NCI-H2196 (cell line): ENCODE data around the gene ZNF697.
A peak's percentile ranks its signal among the peaks of the same experiment; 100 is the strongest.
"Not testable (repeated sequence)": the region's sequence is repeated elsewhere in the genome, so short reads cannot be mapped to it uniquely, and the experiment has no call there.

Experiments
- DNase-seq: peaks from one replicate; lab custom pipeline; 2025; ENCODE audit not compliant: unreplicated experiment; lab: John Stamatoyannopoulos, UW

ZNF697 gene

DNA sequence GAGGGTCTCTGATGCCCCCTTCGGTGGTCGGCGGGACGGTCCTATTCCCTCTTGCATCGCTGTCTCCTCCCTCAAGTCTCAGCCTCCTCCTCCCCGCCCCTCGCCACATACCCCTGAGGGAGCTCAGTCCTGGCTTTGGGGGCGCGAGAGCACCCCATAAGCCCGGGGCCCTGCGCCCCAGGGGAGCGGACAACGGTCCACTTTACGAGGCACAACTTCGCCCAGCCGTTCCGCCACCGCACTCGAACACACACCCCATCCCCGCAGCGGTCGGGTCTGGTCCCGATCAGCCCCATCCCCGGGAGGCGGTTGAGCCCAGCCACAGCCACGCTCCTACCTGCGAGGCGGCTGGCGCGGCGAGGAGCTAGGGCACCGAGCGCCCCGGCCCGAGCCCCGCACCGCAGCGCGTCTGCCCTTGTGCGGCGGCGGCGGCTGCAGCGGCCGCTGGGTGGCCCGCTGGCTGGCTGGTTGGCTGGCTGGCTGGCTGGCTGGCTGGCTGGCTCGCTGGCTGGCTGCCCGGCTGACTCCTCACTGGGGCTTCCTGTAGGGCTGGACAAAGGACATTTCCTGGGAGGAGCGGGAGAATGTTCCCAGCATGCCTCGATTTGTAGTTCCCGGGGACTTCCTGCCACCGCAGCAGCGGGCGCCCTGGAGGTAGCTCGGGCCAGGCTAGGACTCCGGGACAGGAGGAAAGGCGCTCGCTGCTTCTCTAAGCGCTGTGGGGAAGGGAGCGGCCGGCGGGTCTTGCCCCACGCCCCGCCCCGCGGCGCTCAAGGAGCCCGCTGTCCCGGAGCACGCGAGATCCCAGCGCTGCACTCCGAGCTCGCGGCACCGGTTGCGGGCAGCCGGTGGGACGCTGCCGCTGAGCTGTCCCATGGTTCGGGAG lies at the start of gene ZNF697:
Gene ZNF697, minus strand, starts transcription at position 533 of the 886 bp plus-strand sequence. CDS start 22,166 bp downstream, outside the sequence.
- peak; percentile 91 for DNase-seq

DNA sequence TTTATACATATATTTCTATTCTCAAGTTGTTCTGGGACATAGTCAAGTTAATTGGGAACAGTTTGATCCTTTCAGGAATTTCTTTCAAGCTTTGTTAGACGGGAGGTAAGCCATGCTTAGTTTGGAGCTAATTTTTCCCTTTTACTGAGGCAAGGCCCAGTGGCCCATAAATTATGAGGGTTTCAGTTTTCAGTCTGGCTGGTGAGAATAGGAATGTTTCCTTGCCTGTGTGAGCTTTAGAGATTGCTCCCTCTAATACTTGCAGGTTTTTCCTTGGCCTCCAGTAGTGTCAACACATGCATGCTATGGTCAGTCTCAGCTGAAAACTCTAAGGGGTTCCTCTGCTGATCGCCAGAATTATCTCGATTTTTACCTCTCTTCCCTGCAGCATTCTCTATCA lies 49.5 kb upstream of the ZNF697 start:
- no peak for DNase-seq

DNA sequence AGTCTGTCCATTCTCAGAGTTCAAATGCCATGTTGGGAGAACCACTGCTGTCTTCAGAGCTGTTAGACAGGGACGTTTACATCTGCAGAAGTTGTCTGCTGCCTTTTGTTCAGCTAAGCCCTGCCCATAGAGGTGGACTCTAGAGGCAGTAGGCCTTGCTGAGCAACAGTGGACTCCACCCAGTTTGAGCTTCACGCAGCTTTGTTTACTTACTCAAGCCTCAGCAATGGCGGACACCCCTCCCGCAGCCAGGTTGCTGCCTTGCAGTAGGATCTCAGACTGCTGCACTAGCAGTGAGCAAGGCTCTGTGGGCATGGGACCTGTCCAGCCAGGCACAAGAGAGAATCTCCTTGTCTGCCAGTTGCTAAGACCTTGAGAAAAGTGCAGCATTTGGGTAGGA lies 48.8 kb upstream of the ZNF697 start:
- not testable (repeated sequence) for DNase-seq

DNA sequence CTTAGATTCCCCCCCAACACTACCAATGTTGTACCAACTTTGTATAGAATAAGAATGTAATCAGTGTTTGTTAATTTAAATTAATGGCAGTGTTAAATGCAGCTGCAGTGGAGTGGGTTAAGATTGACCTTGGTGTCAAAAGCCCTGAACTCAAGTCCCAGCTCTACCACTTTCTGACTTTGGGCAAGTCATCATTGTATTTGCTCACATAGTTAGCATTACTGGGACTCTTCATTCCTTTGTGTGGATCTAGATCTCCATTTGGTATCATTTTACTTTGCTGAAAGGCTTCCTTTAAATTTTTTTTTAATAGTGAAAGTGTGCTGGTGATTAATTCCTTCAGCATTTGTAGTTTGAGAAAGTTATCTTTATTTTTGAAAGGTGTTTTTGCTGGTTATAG lies 41.4 kb upstream of the ZNF697 start:
- no peak for DNase-seq

DNA sequence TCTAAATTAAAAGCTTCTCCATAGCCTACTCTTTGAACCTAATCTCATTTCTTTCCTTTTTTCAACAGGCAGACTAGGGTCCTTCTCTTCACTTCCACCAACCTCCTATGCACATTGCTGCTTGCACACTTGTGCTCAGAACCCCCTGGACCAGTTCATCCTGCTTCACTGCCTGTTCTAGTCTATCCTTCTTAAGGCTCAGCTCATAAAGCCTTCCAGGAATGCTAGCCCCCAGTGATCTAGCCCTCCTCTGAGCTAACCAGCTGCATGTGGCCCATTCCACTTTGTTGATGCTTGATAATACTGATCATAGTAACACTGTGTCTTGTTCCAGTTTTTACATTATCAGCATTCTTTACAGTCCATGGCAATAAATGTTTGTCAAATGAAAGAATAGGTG lies 40.7 kb upstream of the ZNF697 start:
- no peak for DNase-seq

DNA sequence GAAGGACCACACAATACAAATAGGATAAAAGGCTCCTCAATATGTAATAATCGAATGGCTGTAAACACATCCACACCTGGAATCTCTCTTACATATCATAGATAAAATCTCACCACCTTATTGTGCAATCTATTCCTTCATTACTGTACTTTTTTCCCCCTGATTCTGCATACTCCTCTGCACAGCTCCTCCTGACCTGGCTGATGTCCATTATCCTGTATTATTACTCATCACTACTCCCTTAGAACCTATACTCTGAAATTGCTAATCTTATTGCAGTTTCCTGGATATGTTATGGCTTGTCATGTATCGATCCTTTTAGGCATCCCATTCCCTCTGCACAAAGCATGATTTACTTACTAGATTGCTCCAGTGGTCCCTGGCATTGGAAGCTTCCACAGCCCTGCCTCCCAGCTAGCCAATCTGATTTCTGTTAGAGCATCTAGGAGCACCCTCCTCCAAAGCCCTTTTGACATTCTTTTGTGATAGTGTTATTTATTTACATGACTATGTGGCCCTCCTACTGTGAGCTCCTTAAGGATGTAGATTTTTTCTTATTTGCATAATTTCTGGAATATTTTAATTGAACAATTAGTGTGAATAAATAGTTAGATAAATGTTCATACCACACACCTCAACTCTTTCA lies 39.5 kb upstream of the ZNF697 start:
- DNase-seq: no peak

DNA sequence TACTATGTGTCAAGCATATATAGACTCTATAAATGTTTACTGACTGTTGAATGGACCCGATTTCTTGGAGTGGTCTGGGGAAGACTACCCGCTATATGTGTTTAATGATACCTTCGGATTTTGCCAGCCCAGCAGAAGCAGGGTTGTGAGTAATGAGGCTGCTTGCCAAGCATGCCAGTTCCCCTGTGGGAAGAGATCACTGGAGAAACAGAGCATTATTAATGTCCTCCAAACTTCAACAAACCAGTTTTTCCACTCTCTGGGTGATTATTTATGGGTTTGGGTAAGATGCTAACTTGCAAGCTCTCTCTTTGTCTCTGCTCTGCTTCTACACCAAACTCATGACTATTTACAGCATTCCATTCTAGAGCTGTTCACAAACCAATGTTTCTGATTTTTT lies 38.6 kb upstream of the ZNF697 start:
- DNase-seq: peak; percentile 23

DNA sequence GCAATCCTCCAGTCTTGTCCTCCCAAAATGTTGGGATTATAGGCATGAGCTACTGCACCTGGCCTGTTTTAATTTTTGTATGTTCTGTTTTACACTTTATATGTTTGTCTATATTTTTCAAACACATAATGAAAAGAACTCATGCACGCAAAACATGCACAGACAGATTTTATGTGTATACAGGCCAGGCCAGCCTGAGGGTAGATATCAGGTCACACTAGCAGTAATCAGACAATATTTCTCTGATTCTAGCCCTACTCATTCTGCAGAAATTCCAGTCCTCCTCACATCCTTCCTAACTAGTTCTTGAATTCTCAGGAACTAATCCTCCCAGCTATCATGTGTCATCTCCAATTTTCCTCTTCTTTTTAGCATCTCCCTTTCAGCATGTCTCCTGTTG lies 35.8 kb upstream of the ZNF697 start:
- no peak for DNase-seq

DNA sequence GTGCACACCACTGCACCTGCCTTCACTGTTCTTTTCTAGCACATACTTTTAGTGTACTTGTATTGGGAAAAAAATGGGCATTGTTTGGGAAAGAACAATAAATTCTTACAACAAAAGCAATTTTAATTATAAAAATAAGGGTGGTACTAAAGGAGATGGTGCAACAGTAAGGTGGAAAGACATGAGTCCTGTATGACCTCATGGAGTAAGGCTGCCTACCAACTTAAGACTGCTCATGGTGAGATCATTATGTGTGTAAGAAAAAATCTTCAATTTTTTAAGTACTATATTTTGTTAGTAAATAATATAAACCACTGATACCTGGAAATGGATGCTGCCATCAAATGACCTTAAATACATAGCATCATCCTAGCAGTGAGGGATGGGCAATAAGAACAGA lies 34.1 kb upstream of the ZNF697 start:
- no peak for DNase-seq

DNA sequence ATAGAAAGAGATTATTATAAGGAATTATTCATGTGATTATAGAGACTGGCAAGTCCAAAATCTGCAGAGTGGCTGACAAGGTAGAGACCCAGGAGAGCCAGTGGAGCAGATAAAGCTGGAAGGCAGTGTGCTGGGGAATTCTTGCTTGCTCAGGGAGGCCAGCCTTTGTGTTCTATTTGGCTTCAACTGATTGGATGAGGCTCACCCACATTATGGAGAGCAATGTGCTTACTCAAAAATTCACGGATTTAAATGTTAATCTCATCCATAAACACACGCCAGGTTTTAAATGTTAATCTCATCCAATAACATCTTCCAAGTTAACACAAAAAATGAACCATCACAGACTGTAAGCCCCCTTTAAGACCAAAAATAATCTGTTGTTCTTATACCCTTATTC lies 33.5 kb upstream of the ZNF697 start:
- DNase-seq: no peak

DNA sequence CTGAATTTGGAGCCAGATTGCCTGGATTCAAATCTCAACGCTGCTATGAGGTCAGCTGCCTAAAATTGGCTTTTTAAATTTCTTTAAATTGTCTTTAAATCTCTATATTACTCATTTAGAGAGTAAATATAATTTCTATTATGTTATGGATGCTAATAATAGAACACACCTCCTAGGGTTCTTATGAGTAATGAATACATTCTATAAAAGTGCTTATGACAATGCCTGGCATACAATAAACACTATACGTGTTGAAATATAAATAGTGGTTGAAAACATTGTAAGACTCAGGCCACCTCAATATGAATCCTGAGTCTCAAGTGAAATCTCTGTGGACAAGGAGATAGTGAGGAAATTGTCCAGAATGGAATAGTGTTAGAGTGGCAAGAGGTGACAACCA lies 32.7 kb upstream of the ZNF697 start:
- no peak for DNase-seq

DNA sequence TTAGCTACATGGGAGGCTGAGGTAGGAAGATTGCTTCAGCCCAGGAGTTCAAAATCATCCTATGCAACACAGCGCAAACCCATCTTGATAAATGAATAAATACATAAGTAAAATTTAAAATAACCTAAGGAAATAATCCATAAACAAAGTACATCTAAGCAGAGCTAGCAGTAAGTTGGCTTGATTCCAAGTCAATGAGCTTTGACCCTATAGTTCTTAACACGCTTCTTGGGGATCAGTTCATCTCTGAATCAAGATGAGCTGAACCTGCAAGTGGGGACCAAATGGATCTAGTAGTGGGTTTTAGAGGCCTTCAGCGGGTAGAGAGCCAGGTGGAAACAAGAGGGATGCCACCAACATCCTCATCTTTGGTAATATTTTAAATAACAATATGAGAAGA lies 32.1 kb upstream of the ZNF697 start:
- no peak for DNase-seq

DNA sequence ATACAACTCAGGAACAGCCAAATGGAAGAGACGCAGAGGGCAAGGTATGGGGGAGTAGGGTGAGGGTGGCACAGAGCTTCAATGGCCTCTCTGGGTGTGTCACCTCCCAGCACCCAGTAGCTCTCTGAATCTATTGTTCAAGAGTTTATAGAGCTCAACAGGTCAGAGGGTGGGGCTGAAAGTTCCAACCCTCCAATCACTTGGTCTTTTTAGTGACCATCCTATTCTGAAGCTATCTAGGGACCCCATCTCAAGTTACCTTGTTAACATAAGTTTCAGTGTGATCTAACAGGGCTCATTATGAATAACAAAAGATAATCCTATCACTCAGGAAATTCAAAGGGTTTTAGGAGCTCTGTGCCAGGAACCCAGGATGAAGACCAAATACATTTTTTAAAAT lies 31.2 kb upstream of the ZNF697 start:
- no peak for DNase-seq

DNA sequence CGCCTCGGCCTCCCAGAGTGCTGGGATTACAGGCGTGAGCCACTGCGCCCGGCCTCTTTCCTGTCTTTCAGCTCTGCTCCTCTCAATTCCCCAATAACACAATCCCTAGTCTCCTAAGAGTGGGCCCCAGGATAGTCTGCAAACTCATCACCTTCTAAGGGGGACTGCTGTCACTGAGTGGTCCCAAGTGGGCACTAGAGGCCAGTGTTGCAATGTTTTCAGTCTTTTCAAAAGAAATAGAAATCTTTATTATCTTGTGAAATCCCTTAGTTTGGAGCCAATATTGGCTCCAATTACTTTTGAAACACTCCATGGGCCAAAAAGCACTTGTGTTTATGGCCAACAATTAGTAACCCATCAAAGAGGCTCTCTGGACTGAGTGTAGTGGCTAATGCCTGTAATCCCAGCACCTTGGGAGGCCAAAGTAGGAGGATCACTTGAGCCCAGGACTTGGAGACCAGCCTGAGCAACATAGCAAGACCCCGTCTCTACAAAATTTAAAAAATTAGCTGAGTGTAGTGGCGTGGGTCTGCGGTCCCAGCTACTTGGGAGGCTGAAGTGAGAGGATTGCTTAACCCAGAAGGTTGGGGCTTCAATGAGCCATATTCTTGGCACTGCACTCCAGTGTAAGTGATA lies 28.6 kb upstream of the ZNF697 start:
- peak; percentile 7 for DNase-seq

DNA sequence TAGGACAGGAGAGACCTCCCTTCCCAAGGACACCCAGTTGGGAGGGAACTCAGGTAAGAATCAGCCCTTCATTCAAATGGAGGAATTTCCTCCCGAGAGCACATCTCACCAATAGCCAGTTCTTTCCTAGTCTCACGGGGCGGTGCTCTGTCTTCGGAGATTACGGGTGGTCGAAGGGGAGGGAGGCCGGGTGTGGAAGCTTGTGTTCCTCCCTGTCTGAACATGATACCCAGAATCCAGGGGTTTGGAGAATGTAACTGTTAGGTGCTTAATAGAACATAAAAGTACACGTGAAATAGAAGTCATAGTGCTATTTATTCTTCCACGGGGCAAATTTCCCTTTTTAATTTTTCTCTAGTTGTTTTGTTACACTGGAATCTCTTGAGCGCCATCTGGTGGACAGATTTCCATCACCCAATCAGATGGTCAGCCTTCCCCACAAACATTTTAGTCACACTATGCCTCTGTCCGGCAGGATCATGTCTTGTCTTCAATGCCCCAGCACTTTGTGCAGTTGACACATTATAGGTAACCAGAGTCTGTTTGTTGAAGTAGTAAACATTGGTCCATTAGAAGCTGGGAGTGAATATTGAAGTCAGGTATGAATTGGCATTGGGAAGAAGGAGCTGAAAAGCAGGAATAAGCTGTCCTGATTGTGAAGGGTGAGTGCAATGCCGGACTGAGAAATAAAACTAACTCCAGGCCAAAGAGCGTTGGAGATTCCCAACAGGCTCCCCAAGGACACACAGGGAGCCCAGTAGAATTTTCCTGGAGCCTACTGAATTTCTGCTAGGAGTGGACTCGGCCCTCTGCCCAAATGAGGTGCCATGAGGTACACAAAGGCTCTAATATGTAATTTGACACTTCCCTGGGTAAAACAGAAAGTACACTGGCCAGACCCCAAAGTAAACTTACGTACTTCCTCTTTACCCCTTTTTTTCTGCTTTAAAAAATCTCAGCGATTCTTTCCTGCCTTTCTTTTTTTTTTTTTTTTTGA lies 27.6 kb upstream of the ZNF697 start:
- DNase-seq: peak; percentile 82

DNA sequence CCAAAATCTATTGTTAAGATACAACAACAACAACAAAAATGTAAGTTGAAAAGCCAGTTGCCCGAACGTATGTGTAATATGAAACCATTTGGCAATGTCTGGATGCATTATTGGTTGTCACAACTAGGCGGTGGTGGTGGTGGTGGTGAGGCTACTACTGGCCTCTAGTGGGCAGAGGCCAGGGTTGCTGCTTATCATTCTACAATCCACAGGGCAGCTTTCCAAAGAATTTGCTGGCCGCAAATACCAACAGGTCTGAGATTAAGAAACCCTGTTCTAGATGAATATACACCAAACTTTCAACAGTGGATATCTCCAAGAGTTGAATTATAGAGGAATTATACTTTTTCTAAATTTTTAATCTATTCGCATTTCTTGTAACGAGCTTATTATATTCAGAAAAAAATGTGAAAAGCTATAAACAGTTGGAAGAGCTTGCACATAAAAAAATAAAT lies 26.8 kb upstream of the ZNF697 start:
- peak; percentile 86 for DNase-seq

DNA sequence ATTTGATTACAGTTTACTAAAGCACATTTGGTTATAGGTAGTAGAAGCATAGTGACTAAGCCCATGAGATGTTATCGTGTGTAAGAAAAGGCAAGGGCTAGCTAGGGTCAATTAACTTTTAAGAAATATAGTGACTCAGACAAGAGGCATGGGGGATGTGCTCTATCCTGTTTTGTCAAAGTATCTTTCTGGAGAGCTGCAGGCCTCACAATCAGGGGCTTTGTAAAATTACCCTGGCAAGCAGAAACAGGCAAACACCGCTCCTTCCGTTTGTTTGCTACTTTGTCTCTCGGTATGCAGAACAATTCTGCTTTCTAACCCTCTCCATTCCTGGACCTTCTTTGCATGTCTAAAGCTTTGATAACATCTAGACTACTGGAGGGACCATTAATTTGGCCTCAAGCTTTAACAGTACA lies 26.1 kb upstream of the ZNF697 start:
- DNase-seq: no peak

DNA sequence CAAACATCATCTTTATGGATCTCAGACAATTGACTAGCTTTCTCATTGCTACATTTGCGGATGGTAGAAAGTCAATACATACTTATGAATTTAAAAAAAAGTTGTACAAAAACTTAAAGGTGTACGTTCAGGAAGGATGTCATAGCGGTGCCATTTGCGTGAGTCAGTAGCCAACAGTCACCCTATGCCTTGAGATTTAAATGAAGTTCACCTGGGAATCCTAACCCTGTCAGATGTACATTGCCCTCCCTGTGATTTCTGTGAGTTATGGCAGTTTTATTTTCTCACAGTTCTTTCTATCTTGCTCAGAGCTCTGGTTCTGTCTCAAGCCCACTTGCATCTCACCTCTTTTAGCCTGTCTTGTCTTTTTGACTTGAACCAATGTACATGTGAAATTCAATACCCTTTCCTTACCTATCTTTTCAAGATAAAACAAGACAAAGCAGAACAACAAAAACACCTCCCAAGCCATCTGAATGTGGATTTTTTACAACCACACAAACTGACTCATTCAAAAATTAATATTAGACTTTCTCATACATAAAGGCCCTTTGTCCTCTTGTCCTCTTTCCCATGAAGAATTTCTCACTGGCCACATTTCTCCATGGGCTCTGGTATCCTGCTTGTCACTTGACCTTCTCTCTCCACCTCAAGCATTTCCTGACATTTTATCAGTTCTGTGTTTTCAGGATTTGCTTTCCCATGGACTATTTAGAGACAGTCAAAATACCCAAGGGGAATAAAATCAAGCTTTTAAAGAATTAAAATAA lies 25.3 kb upstream of the ZNF697 start:
- no peak for DNase-seq

DNA sequence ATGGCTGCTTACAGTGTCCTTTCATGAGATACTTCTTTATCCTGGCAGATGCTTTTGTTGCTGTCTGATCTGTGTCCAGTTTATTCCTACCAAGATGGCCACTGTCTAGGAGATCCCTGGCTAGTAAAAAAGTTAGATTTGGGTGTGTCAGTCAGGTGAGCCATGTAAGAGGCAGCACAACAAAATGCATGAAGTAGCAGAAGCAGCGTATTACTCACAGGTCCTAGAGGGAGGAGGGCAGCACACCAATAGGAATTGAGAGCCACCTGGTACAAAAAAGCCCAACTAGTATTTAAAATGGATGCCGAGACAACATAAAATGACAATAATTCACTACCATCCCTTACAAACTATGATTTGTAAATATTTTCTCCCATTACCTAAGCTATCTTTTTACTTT lies 22.8 kb upstream of the ZNF697 start:
- DNase-seq: no peak

DNA sequence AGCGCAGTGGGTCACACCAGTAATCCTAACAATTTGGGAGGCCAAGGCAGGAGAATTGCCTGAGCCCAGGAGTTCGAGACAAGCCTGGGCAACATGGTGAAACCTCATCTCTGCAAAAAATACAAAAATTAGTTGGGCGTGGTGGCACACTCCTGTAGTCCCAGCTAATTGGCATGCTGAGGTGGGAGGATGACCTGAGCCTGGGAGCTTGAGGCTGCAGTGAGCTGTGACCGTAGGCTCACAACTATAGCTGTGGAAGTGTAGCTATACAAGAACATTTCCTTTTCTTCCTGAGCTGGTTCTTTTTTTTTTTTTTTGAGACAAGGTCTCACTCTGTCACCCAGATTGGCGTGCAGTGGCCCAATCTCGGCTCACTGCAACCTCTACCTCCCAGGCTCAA lies 19.1 kb upstream of the ZNF697 start:
- no peak for DNase-seq
